HG03060 (cell line): ENCODE results near the gene ZNF777.
"Not testable (repeated sequence)": the region's sequence is repeated elsewhere in the genome, so short reads cannot be mapped to it uniquely, and the experiment has no call there.

ENCODE experiments used
- ATAC-seq: cut with Tn5 transposase; IDR thresholded peaks from one replicate; pipeline ENCODE4 v1.9.1; 2021; ENCODE audit warnings: low read depth, moderate number of reproducible peaks; ENCODE audit not compliant: unreplicated experiment

The ZNF777 gene

GRCh38 chr7:149422162-149422913, 38.5 kb downstream of the ZNF777 start:
- ATAC-seq = peak; percentile 50

DNA sequence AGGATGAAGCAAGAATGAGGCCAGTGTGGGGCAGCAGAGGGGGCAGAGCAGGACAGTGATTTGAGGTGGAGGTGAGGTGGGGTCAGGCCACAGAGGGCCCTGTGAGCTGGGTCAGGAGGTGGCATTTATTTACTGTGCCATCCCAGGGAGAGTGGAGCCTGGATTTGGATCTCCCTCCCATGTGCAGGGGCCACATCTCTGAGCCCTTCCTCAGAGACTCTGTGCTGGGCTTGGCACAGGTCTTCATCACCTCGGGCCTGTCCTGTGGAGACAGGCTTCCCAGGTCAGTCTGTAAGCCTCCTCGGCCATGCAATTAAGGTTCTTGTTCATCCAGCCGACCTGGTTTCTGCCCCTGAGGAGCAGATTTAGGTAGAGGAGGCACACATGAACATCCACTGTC, 40.9 kb downstream of the ZNF777 start:
- ATAC-seq = no peak

- no peak for ATAC-seq
Observed at GRCh38 chr7:149415391-149416071, 45.3 kb downstream of the ZNF777 start.

- no peak for ATAC-seq
Observed at GRCh38 chr7:149414745-149415390, 46.0 kb downstream of the ZNF777 start.

DNA sequence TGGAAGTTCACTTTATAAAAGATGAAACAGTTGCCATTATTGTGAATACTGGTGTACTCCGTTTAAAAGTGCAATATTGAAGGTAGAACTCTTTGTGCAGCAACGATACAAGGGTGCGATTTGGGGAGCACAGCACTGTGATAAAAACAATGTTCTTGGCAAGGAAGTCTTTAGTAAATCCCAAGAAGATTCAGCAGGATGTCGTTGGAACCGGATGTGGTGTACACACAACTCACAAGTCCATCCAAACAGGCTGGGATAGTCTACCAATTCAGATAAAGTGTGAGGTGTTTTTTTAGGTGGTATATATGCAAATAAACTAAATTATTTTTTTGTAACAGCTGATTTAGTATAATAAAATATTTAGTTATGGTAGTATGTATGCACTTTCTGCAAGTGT, 46.7 kb downstream of the ZNF777 start:
- ATAC-seq = no peak

- ATAC-seq = not testable (repeated sequence)
Observed at GRCh38 chr7:149413083-149413482, 47.8 kb downstream of the ZNF777 start.

DNA sequence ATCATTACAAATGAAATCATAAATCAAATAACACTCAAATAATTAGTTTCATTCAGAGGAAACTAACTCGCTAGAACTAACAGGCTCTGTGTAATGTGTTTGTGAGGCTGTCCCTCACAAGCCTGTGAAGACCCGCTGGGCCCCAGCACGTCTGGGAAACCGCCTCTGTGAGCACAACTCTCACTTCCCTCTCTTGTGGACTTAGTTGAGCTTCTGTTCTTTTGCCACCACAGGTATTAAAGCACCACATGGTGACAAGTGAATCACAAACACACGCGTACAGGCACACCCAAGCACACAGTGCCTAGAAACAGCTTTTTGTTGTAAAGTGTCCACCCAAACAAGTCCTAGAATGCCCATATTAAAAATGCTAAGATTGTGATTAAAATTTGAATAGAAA, 51.0 kb downstream of the ZNF777 start:
- ATAC-seq = no peak

GRCh38 chr7:149404825-149405224, 56.0 kb downstream of the ZNF777 start:
- ATAC-seq = no peak

GRCh38 chr7:149404396-149404795, 56.5 kb downstream of the ZNF777 start:
- ATAC-seq = no peak

GRCh38 chr7:149398195-149398820, 62.6 kb downstream of the ZNF777 start:
- no peak for ATAC-seq

GRCh38 chr7:149397470-149398043, 63.3 kb downstream of the ZNF777 start:
- no peak for ATAC-seq

DNA sequence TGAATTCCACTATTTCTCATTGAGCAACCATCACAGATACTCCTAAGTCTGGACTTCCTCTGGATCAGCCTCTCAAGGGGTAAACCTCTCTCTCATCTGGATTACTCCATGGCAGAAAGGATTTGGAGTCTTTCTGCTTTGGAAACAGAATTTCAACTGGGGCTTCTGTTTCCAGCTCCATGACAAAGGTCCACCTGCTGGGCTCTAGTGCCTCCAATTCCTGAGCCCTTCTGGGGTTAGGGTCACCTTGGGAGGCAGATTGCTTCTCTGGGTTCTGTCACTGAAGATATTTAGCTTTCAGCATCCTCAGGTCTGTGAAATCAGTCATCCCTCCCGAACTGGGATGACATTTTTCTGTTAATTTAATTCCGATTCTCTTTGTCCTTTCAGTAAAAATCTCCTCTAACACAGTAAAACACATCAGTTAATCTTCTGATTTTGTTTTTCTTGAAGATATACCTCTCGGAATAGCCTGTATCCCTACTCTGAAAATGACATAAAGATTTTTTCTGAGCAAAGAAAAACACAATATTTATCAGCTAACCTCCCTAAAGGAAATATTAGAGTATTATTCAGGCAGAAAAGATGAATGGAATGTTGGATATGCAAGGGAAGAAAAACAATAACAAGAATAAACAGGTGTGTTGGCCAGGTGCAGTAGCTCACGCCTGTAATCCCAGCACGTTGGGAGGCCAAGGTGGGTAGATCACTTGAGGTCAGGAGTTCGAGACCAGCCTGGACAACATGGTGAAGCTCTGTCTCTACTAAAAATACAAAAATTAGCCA, 72.1 kb downstream of the ZNF777 start:
- ATAC-seq = not testable (repeated sequence)

DNA sequence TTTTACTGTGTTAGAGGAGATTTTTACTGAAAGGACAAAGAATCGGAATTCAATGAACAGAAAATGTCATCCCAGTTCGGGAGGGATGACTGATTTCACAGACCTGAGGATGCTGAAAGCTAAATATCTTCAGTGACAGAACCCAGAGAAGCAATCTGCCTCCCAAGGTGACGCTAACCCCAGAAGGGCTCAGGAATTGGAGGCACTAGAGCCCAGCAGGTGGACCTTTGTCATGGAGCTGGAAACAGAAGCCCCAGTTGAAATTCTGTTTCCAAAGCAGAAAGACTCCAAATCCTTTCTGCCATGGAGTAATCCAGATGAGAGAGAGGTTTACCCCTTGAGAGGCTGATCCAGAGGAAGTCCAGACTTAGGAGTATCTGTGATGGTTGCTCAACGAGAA, 74.3 kb downstream of the ZNF777 start:
- not testable (repeated sequence) for ATAC-seq

GRCh38 chr7:149385195-149385950, 75.5 kb downstream of the ZNF777 start:
- no peak for ATAC-seq
